ENCODE measurements around the gene LGR4. TPM values are rescaled to one million over a fixed set of nuclear protein-coding genes. Genes with fewer than 3 reads are reported as not detected.

The LGR4 gene
- total RNA-seq, 3 donors from 2014 or later: 81.9 to 185 (median 104) TPM

- H3K9me3 ChIP-seq: no peaks in the 10 kb centered on the region
- no peak overlapping the region for H3K4me3 ChIP-seq
- DNase-seq (peak in 1 of 3 donors; percentile 20), ATAC-seq (peak; percentile 65)
- intact Hi-C loops (cut with DNase I, micrococcal nuclease): no loop called here
- TF ChIP-seq CTCF (IDR thresholded peaks at IDR 0.05): no peak
- peaks cover 16% of the 10 kb centered on the region for H3K4me1 ChIP-seq (ENCODE audit: low read depth)
- no peaks in the 10 kb centered on the region for H3K36me3 ChIP-seq (ENCODE audit: low read depth)
These were observed 8.3 kb downstream of the LGR4 start for GRCh38 chr11:27464289-27464696.

- intact Hi-C loops (cut with DNase I, micrococcal nuclease): no loop called here
These were observed 10.0 kb downstream of the LGR4 start for GRCh38 chr11:27462543-27462942.

GRCh38 chr11:27460158-27460978 is 12.2 kb downstream of the LGR4 start:
- Histone ChIP-seq H3K4me1 (ENCODE audit: low read depth) (peaks cover 2% of the 10 kb centered on the region), H3K36me3 (ENCODE audit: low read depth) (no peaks in the 10 kb centered on the region), H3K9me3 (no peaks in the 10 kb centered on the region), H3K4me3 (no peak overlapping the region)
- TF ChIP-seq CTCF (IDR thresholded peaks at IDR 0.05): no peak
- DNase-seq (no peak), ATAC-seq (no peak)
- intact Hi-C loops (cut with DNase I, micrococcal nuclease): no loop called here

More at GRCh38 chr11:27462543-27462942, 10.0 kb downstream of the LGR4 start:
- TF ChIP-seq CTCF (IDR thresholded peaks at IDR 0.05): no peak
- Histone ChIP-seq H3K9me3 (no peaks in the 10 kb centered on the region), H3K36me3 (ENCODE audit: low read depth) (no peaks in the 10 kb centered on the region), H3K4me3 (no peak overlapping the region), H3K4me1 (ENCODE audit: low read depth) (peaks cover 9% of the 10 kb centered on the region)
- DNase-seq: no peak
- no peak for ATAC-seq

- intact Hi-C loops (cut with DNase I, micrococcal nuclease): no loop called here
- H3K4me1 ChIP-seq (ENCODE audit: low read depth): no peaks in the 10 kb centered on the region
These were observed 13.4 kb downstream of the LGR4 start for GRCh38 chr11:27459191-27459590.

GRCh38 chr11:27458182-27458581 is 14.4 kb downstream of the LGR4 start:
- H3K36me3 ChIP-seq (ENCODE audit: low read depth): no peaks in the 10 kb centered on the region
- intact Hi-C loops (cut with DNase I, micrococcal nuclease): no loop called here
- H3K9me3 ChIP-seq: no peaks in the 10 kb centered on the region
- no peak for ATAC-seq
- H3K4me1 ChIP-seq (ENCODE audit: low read depth): no peaks in the 10 kb centered on the region
- TF ChIP-seq CTCF (IDR thresholded peaks at IDR 0.05): no peak
- no peak overlapping the region for H3K4me3 ChIP-seq
- no peak for DNase-seq

More at GRCh38 chr11:27459191-27459590, 13.4 kb downstream of the LGR4 start:
- no peak for TF ChIP-seq CTCF (IDR thresholded peaks at IDR 0.05)
- Histone ChIP-seq H3K4me3 (no peak overlapping the region), H3K9me3 (no peaks in the 10 kb centered on the region), H3K36me3 (ENCODE audit: low read depth) (no peaks in the 10 kb centered on the region)
- ATAC-seq (no peak), DNase-seq (no peak)

All from mucosa of descending colon (tissue), 3 donors.